SH-SY5Y (cell line): Measurements from ENCODE around the gene SCT.

Source experiments
- GATA2 ChIP-seq: IDR thresholded peaks from 2 replicates; pipeline ENCODE4 v1.6.1; 2011; ENCODE audit warnings: mild to moderate bottlenecking, low read depth, low read length
- GATA3 ChIP-seq: IDR thresholded peaks from 2 replicates; pipeline ENCODE4 v1.6.1; 2011; ENCODE audit warnings: low read depth, mild to moderate bottlenecking, low read length, moderate library complexity

SCT gene

DNA sequence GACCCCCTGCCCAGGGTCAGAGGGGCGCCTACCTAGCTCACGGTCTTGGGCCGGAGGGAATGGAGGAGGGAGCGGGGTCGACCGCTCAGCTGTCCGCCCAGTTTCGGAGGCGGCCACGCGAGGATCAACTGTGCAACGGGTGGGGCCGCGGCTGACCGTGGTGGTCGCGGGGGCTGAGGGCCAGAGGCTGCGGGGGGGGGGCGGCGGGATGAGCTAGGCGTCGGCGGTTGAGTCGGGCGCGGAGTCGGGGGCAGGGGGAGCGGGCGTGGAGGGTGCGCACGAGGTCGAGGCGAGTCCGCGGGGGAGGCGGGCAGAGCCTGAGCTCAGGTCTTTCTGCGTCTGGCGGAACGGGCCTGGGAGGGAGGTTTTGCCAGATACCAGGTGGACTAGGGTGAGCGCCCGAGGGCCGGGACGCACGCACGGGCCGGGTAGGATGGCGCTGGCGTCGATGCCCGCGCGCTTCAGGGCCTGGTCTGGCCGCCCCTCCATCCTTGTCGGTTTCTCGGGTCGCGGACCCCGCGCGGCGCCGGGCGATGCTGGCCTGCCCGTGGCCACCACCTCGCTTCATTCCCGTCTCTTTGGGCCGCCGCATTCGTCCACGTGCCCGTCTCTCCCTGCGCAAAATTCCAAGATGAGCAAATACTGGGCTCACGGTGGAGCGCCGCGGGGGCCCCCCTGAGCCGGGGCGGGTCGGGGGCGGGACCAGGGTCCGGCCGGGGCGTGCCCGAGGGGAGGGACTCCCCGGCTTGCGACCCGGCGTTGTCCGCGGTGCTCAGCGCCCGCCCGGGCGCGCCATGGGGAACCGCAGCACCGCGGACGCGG lies 9.7 kb upstream of the SCT start, which contains the start of gene DRD4:
DRD4 (plus strand) TSS at position 759 of the 822 bp plus-strand sequence; CDS start at position 795, 36 bp downstream.
- TF ChIP-seq GATA2 (no peak), GATA3 (no peak)

GRCh38 chr11:635945-636510 lies 9.0 kb upstream of the SCT start:
- TF ChIP-seq GATA2 (no peak), GATA3 (no peak)

DNA sequence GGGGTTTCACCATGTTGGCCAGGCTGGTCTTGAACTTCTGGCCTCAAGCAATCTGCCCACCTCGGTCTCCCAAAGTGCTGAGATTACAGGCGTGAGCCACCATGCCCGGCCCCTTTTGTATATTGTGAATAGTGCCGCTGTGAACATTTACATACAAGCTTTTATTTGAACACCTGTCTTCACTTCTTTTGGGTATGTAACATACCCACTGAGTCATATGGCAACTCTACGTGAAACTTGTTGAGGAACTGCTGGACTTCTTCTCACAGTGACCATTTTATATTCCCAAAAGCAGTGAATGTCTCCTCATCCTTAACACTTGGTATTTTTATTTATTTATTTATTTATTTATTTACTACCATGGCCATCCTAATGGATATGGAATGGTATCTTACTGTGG lies 3.9 kb upstream of the SCT start:
- TF ChIP-seq GATA3 (no peak), GATA2 (no peak)

DNA sequence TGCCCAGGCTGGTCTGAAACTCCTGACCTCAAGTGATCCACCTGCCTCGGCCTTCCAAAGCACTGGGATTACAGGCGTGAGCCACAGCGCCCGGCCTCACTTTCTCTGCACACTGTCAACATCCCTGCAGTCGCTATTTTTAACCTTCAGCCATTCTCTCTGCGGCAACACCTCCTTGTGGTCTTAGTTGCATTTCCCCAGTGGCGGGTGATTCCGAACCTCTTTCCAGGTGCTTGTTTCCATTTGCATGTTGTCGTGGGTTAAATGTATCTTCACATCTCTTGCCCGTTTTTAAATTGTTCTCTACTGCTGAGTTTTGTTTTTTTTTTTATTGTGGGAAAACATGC lies 2.2 kb upstream of the SCT start:
- TF ChIP-seq GATA2 (no peak), GATA3 (no peak)

GRCh38 chr11:628056-628455 lies 1.1 kb upstream of the SCT start:
- TF ChIP-seq GATA2 (no peak), GATA3 (no peak)

DNA sequence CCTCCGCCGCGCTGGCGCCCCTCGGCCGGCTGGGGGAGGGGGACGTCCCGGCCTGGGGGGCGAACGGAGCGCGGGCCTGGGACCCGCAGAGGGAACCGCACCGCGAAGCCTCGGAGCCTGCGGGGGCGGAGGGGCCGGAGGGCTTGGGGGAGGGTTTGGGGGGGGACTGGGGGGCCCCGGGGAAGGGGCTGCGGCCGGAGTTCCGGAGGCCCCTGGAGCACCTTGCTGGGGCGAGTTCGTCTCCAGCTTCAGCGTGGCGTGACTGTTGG lies 261 bp upstream of the SCT start:
- TF ChIP-seq GATA2, result no peak
- TF ChIP-seq GATA3, result no peak

DNA sequence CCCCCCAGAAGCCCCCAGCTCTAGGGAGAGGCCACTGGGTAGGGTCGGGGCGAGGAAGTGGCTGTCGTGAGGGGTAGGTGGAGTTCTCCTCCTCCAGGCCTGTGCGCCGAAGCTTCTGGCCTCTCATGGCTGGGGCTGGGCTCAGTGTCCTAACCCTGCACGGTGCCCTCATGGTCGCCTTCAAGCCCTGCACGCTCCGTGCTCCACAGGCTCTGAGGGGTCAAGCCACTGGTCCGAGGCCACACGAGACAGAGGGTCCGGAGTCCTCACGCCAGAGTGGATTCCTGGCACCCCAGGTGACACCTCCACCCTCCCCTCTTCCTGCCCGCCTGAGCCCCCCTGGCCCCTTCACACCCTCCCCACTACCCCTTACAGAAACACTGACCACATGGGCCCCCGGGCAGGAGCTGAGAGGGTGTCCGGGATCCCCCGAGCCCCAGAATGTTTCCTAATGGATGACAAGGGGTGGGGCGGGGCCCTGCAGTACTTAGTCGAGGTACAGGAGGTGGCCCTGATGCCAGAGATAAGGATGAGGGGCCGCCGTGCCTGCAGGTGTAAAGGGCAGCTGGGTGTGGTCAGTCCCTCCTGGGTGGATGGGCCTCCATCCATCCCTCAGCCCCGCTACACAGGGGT lies 1.2 kb downstream of the SCT start:
- TF ChIP-seq GATA2, result no peak
- TF ChIP-seq GATA3, result no peak

DNA sequence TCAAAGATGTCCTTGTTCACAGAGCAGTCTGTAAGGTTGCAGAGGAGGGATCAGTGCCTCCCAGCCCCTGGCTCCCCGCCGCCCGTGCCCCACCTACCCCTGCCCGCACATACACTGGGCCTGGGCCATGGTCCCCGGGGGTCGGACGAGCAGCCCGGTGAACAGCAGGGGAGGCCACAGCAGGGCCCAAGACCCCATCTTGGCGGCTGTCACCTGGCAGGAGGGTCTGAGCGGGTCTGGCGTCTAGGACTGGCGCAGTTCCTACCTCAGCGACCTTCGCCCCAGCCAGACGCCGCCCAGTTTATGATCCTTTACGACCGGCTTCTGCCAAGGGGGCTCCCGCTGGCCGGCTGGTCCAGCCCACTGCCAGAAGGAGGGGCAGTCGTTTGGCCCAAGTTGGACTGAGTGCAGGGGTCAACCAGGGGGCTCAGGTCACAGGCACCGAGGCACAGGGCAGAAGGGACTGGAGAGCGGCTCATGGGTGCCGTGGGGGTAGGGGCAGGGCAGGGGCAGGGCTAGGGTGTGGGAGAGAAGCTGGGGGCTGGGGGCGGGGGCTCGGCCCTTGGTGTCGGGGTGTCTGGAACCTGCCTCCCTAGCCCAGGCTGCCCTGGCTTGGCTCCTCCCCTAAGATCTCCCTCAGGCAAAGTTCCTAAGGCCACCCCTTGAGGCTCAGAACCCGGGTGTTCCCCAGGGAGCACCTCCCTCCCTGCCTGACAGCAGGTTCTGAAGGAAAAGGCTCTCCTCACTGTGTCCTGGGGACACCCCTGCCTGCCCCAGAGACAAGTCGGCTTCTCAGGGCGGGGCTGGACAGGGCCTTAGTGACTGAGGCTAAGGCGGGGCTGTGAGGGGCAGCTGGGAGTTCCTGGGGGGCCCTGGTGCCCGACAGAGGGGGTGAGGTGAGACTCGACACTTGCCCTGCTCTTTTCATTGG lies 2.0 kb downstream of the SCT start, which contains the start of gene CDHR5:
CDHR5 (minus strand) TSS at position 251 of the 931 bp plus-strand sequence; CDS start at position 198, 53 bp downstream.
- TF ChIP-seq GATA2 (no peak), GATA3 (no peak)

DNA sequence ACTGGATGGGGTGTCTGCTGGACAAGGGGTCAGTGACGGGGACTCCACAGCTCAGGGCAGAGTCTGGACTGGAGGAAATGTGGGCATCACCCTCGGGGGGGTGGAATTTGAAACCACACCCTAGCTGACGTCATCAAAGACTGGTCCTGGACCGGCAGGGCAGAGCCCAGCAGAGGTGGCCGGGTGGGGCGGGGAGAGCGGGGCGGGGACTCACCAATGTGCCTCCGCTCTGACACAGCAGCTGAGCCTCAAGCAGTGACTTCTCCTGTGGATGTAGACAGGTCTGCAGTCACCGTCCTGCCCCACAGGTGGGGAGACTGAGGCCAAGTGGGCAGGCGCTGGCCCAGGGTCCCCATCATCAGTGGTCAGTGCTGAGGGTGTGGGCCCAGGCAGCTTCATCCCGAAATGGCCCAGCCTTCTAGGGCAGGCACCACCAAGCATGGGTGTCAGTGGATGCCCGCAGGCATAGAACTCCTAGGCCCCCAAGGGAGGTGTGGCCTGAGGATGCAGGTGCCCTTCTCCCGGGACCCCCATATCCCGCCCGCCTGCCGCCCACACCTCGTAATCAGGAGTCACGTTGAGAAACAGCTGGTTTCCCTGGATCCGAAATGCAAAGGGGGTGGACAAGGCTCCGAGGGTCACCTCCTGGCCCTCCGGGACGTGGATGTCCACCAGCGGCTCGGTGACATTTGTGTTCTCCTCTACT lies 2.8 kb downstream of the SCT start:
- no peak for TF ChIP-seq GATA2
- TF ChIP-seq GATA3, result no peak

- TF ChIP-seq GATA2 (no peak), GATA3 (no peak)
Measured at GRCh38 chr11:623349-623869, 3.6 kb downstream of the SCT start.

DNA sequence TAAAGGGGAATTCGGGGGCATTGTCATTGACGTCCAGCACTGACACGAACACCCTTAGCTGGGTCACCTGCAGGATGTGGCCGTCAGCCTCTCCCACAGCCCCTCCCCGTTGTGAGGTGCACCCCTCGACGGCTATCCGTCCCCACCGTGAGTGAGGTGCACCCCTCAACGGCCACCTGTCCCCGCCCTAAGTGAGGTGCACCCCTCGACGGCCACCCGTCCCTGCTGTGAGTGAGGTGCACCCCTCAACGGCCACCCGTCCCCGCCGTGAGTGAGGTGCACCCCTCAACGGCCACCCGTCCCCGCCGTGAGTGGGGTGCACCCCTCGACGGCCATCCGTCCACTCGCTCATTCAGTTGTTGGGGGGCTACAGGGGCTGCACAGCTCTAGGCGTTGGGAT lies 5.1 kb downstream of the SCT start:
- TF ChIP-seq GATA3 (no peak), GATA2 (no peak)

GRCh38 chr11:620935-621814 lies 5.8 kb downstream of the SCT start:
- TF ChIP-seq GATA2 (no peak), GATA3 (no peak)
